GM12872 (cell line): Measurements from ENCODE around the gene IQCN.
A peak's percentile ranks its signal among the peaks of the same experiment; 100 is the strongest.

Source experiments
- CTCF ChIP-seq: IDR thresholded peaks from 3 replicates; pipeline ENCODE4 v1.5.1; 2011; ENCODE audit warnings: low read depth, mild to moderate bottlenecking, low read length, moderate library complexity; ENCODE audit not compliant: insufficient read depth

IQCN gene

GRCh38 chr19:18274219-18274780, at the start of gene IQCN:
Gene IQCN, minus strand, starts transcription at chr19:18274452. Its CDS starts 4,974 bp downstream, at chr19:18269478.
- no peak for TF ChIP-seq CTCF

- TF ChIP-seq CTCF, result peak; percentile 62
Observed at GRCh38 chr19:18322759-18323460, 48.7 kb upstream of the IQCN start, which contains the start of gene LSM4. Gene LSM4, minus strand, starts transcription at chr19:18323076. Its CDS starts 56 bp downstream, at chr19:18323020.

- peak; percentile 47 for TF ChIP-seq CTCF
Observed at GRCh38 chr19:18322318-18322758, 48.1 kb upstream of the IQCN start.

- TF ChIP-seq CTCF, result no peak
Observed at GRCh38 chr19:18321734-18322102, 47.5 kb upstream of the IQCN start.

- TF ChIP-seq CTCF, result no peak
Observed at GRCh38 chr19:18320865-18321733, 46.8 kb upstream of the IQCN start.

- no peak for TF ChIP-seq CTCF
Observed at GRCh38 chr19:18319591-18320135, 45.4 kb upstream of the IQCN start.
